H9 (cell line): ENCODE results near the gene TEKT5. TPM values are rescaled to one million over a fixed set of nuclear protein-coding genes. Genes with fewer than 3 reads are reported as not detected.

Source experiments
- DNase-seq: peaks from one replicate; pipeline ENCODE4 v3.0.0-alpha.2; 2017
- H2AFZ ChIP-seq: one replicate; pipeline ENCODE4 v1.6.1; 2013; ENCODE audit warnings: mild to moderate bottlenecking, low read length, control low read depth, moderate library complexity
- H2AK5ac ChIP-seq: 2 replicates; pipeline ENCODE4 v1.6.1; 2013; ENCODE audit warnings: low read length, control low read depth, mixed read lengths; ENCODE audit not compliant: insufficient read length
- H2BK120ac ChIP-seq: one replicate; pipeline ENCODE4 v1.6.1; 2013; ENCODE audit warnings: low read depth, mild to moderate bottlenecking, low read length, control low read depth, inconsistent platforms; ENCODE audit not compliant: poor library complexity, severe bottlenecking
- H2BK12ac ChIP-seq: 2 replicates; pipeline ENCODE4 v1.6.1; 2013; ENCODE audit warnings: low read length, control low read depth, mixed read lengths, low read depth; ENCODE audit not compliant: insufficient read length
- H2BK15ac ChIP-seq: 2 replicates; pipeline ENCODE4 v1.6.1; 2013; ENCODE audit warnings: low read depth, low read length, control low read depth
- H2BK20ac ChIP-seq: one replicate; pipeline ENCODE4 v1.6.1; 2013; ENCODE audit warnings: low read depth, mild to moderate bottlenecking, low read length, control low read depth, inconsistent platforms; ENCODE audit not compliant: poor library complexity, severe bottlenecking
- H2BK5ac ChIP-seq: 2 replicates; pipeline ENCODE4 v1.6.1; 2013; ENCODE audit warnings: low read length, control low read depth, mixed read lengths; ENCODE audit not compliant: insufficient read length
- H3K14ac ChIP-seq: 2 replicates; pipeline ENCODE4 v1.6.1; 2013; ENCODE audit warnings: low read length, control low read depth; ENCODE audit not compliant: insufficient read depth
- H3K18ac ChIP-seq: 2 replicates; pipeline ENCODE4 v1.6.1; 2013; ENCODE audit warnings: low read depth, mild to moderate bottlenecking, mixed read lengths, low read length, control low read depth; ENCODE audit not compliant: insufficient read length
- H3K23ac ChIP-seq: 2 replicates; pipeline ENCODE4 v1.6.1; 2013; ENCODE audit warnings: low read length, control low read depth, mixed read lengths, low read depth; ENCODE audit not compliant: insufficient read length
- H3K23me2 ChIP-seq: 2 replicates; pipeline ENCODE4 v1.6.1; 2013; ENCODE audit warnings: low read depth, mild to moderate bottlenecking, mixed read lengths, low read length, control low read depth; ENCODE audit not compliant: insufficient read length, poor library complexity, severe bottlenecking
- H3K27ac ChIP-seq: 2 replicates; pipeline ENCODE4 v1.5.1; 2013; ENCODE audit warnings: low read length, control low read depth, mixed read lengths, low read depth; ENCODE audit not compliant: insufficient read length
- H3K27me3 ChIP-seq: 2 replicates; pipeline ENCODE4 v1.6.1; 2013; ENCODE audit warnings: low read length, control low read depth, inconsistent platforms; ENCODE audit not compliant: insufficient read depth
- H3K4ac ChIP-seq: 2 replicates; pipeline ENCODE4 v1.6.1; 2013; ENCODE audit warnings: low read depth, mild to moderate bottlenecking, control low read depth, inconsistent platforms, low read length, moderate library complexity
- H3K4me1 ChIP-seq: 2 replicates; pipeline ENCODE4 v1.6.1; 2013; ENCODE audit warnings: low read length, control low read depth, inconsistent platforms; ENCODE audit not compliant: insufficient read depth
- H3K4me2 ChIP-seq: 2 replicates; pipeline ENCODE4 v1.6.1; 2013; ENCODE audit warnings: low read length, control low read depth, mixed read lengths; ENCODE audit not compliant: insufficient read length, insufficient read depth
- H3K56ac ChIP-seq: 2 replicates; pipeline ENCODE4 v1.6.1; 2013; ENCODE audit warnings: low read depth, mild to moderate bottlenecking, mixed read lengths, low read length, control low read depth; ENCODE audit not compliant: insufficient read length
- H3K79me1 ChIP-seq: 2 replicates; pipeline ENCODE4 v1.6.1; 2013; ENCODE audit warnings: low read depth, mild to moderate bottlenecking, moderate library complexity, low read length, control low read depth, inconsistent platforms; ENCODE audit not compliant: insufficient read depth, poor library complexity, severe bottlenecking
- H3K79me2 ChIP-seq: 2 replicates; pipeline ENCODE4 v1.6.1; 2013; ENCODE audit warnings: low read length, control low read depth, inconsistent platforms; ENCODE audit not compliant: insufficient read depth
- H3K9ac ChIP-seq: 2 replicates; pipeline ENCODE4 v1.6.1; 2013; ENCODE audit warnings: low read length, control low read depth, mixed read lengths; ENCODE audit not compliant: insufficient read length; ENCODE audit errors: extremely low read depth
- H3K9me3 ChIP-seq: one replicate; pipeline ENCODE4 v1.6.1; 2013; ENCODE audit warnings: low read depth, low read length, inconsistent platforms; ENCODE audit not compliant: control insufficient read depth
- H3T11ph ChIP-seq: one replicate; pipeline ENCODE4 v1.6.1; 2013; ENCODE audit warnings: mild to moderate bottlenecking, low read length, control low read depth, inconsistent platforms
- H4K20me1 ChIP-seq: one replicate; pipeline ENCODE4 v1.6.1; 2013; ENCODE audit not compliant: control insufficient read depth, insufficient read length, insufficient read depth
- H4K5ac ChIP-seq: 2 replicates; pipeline ENCODE4 v1.6.1; 2013; ENCODE audit warnings: low read depth, mild to moderate bottlenecking, mixed read lengths, low read length, control low read depth; ENCODE audit not compliant: insufficient read length
- H4K8ac ChIP-seq: replicated peaks from 2 replicates; pipeline ENCODE4 v1.6.1; 2013; ENCODE audit warnings: low read length, control low read depth, mixed read lengths, low read depth; ENCODE audit not compliant: insufficient read length
- H4K91ac ChIP-seq: 2 replicates; pipeline ENCODE4 v1.6.1; 2013; ENCODE audit warnings: low read depth, mild to moderate bottlenecking, moderate library complexity, mixed read lengths, low read length, control low read depth; ENCODE audit not compliant: insufficient read length
- H3K27ac Mint-ChIP-seq, 3 experiments: 2 replicates in 2 of 3; 3 replicates in 1 of 3; pipeline ENCODE4 v1.8.0; 2020 to 2021; ENCODE audit warnings: mixed read lengths in 3 of 3, mild to moderate bottlenecking in 1 of 3, moderate library complexity in 1 of 3
- H3K27me3 Mint-ChIP-seq: 2 replicates; pipeline ENCODE4 v1.8.0; 2021; ENCODE audit warnings: low read depth, mild to moderate bottlenecking, moderate library complexity, mixed read lengths
- H3K36me3 Mint-ChIP-seq, 3 experiments: 2 replicates in 2 of 3; 3 replicates in 1 of 3; pipeline ENCODE4 v1.8.0; 2020 to 2021; ENCODE audit warnings: low read depth in 3 of 3, mixed read lengths in 3 of 3; ENCODE audit not compliant: insufficient read depth in 1 of 3
- H3K4me1 Mint-ChIP-seq, 2 experiments: 2 replicates each; pipeline ENCODE4 v1.8.0; 2020; ENCODE audit warnings: mixed read lengths in 2 of 2
- H3K4me3 Mint-ChIP-seq, 2 experiments: 2 replicates in 1 of 2; 3 replicates in 1 of 2; pipeline ENCODE4 v1.8.0; 2020 to 2021; ENCODE audit warnings: mild to moderate bottlenecking in 2 of 2, mixed read lengths in 2 of 2, moderate library complexity in 1 of 2
- H3K9me3 Mint-ChIP-seq, 2 experiments: 2 replicates in 1 of 2; 3 replicates in 1 of 2; pipeline ENCODE4 v1.8.0; 2020; ENCODE audit warnings: mild to moderate bottlenecking in 2 of 2, mixed read lengths in 2 of 2, moderate library complexity in 1 of 2
- WGBS: extraction: QIAGEN DNeasy Blood & Tissue Kit; methylation state at CpG from one replicate; pipeline ENCODE4 v1.1.7; 2013; ENCODE audit warnings: missing lambda C conversion rate, low lambda C conversion rate, mixed read lengths; ENCODE audit not compliant: insufficient read length; ENCODE audit errors: extremely low coverage; 5-methylcytosine and 5-hydroxymethylcytosine counted together
- total RNA-seq: library from RNA; stranded (reverse); gene quantifications from 2 replicates; pipeline ENCODE4 v1.2.1, GENCODE V29; 2021
- TF ChIP-seq, protein P1 (sequence below): fragments of 200-600 bp; sonication (generic); conservative IDR thresholded peaks from 3 replicates; pipeline ENCODE4 v1.8.0; 2021; ENCODE audit warnings: antibody characterized with exemption, mild to moderate bottlenecking

TEKT5 gene
- total RNA-seq, 1 experiment from 2014 or later = 0.31 TPM

DNA sequence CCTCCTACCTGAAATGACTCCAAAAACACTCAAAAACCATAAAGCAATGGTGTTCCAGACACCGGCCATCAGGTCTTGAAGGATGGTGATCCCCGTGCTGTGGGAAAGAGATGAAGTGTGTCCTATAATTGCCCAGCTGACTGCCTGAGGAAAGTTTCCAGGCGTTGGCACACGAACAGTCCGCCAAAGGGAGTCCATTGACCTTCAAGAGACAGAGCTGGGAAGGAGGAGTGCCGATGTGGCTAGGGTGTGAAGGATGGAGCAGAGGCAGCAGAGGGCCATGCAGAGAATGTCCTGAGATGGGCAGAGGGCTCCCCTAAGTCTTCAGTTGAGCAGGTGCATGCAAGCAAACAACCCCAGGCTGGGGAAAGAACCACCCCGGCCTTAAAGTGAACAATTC is 37.1 kb upstream of the TEKT5 start:
- no peak overlapping the region for H3K4ac ChIP-seq
- H2AK5ac ChIP-seq = no peak overlapping the region
- Mint-ChIP-seq H3K4me1 (peaks cover 0 to 4% of the 10 kb centered on the region in 2 experiments), H3K4me3 (no peak overlapping the region), H3K27ac (no peak overlapping the region; a peak in 1 of 7 replicates), H3K27me3 (no peaks in the 10 kb centered on the region), H3K9me3 (peaks cover 4% of the 10 kb centered on the region in 2 experiments; a peak in 3 of 5 replicates), H3K36me3 (peaks cover 0 to 6% (median 5%) of the 10 kb centered on the region in 3 experiments; a peak in 3 of 7 replicates)
- H3K56ac ChIP-seq = no peak overlapping the region
- no peak overlapping the region for H3K9ac ChIP-seq
- no peaks in the 10 kb centered on the region for H3K9me3 ChIP-seq
- no peak overlapping the region for H2BK120ac ChIP-seq
- no peaks in the 10 kb centered on the region for H3K23me2 ChIP-seq
- H3K27ac ChIP-seq = no peak overlapping the region
- H3K79me2 ChIP-seq = no peaks in the 10 kb centered on the region
- H3K79me1 ChIP-seq = no peaks in the 10 kb centered on the region
- H3K4me2 ChIP-seq = no peak overlapping the region
- TF ChIP-seq, protein P1, sequence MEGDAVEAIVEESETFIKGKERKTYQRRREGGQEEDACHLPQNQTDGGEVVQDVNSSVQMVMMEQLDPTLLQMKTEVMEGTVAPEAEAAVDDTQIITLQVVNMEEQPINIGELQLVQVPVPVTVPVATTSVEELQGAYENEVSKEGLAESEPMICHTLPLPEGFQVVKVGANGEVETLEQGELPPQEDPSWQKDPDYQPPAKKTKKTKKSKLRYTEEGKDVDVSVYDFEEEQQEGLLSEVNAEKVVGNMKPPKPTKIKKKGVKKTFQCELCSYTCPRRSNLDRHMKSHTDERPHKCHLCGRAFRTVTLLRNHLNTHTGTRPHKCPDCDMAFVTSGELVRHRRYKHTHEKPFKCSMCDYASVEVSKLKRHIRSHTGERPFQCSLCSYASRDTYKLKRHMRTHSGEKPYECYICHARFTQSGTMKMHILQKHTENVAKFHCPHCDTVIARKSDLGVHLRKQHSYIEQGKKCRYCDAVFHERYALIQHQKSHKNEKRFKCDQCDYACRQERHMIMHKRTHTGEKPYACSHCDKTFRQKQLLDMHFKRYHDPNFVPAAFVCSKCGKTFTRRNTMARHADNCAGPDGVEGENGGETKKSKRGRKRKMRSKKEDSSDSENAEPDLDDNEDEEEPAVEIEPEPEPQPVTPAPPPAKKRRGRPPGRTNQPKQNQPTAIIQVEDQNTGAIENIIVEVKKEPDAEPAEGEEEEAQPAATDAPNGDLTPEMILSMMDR = no peak
- no peak overlapping the region for H3K23ac ChIP-seq
- H2BK15ac ChIP-seq = no peak overlapping the region
- no peak for DNase-seq
- H4K5ac ChIP-seq = no peak overlapping the region
- H3K4me1 ChIP-seq = no peaks in the 10 kb centered on the region
- H3K14ac ChIP-seq = no peak overlapping the region
- no peak overlapping the region for H4K91ac ChIP-seq
- WGBS = no CpG with 5 or more reads among the region's 7 CpGs
- no peak overlapping the region for H2AFZ ChIP-seq
- no peak overlapping the region for H2BK12ac ChIP-seq
- no peak overlapping the region for H3K18ac ChIP-seq
- no peaks in the 10 kb centered on the region for H3K27me3 ChIP-seq
- H3T11ph ChIP-seq = no peak overlapping the region
- no peak overlapping the region for H2BK5ac ChIP-seq
- no peaks in the 10 kb centered on the region for H4K20me1 ChIP-seq
- H4K8ac ChIP-seq = no peak overlapping the region
- H2BK20ac ChIP-seq = no peak overlapping the region
